NOMO-1 treated with dmso at 0.1 percent for 144 hours (cell line): ENCODE results near the gene UNC5CL.
A peak's percentile ranks its signal among the peaks of the same experiment; 100 is the strongest.

ENCODE experiments used
- DNase-seq: peaks from one replicate; lab custom pipeline; 2025; ENCODE audit not compliant: unreplicated experiment; lab: John Stamatoyannopoulos, UW

UNC5CL gene

DNA sequence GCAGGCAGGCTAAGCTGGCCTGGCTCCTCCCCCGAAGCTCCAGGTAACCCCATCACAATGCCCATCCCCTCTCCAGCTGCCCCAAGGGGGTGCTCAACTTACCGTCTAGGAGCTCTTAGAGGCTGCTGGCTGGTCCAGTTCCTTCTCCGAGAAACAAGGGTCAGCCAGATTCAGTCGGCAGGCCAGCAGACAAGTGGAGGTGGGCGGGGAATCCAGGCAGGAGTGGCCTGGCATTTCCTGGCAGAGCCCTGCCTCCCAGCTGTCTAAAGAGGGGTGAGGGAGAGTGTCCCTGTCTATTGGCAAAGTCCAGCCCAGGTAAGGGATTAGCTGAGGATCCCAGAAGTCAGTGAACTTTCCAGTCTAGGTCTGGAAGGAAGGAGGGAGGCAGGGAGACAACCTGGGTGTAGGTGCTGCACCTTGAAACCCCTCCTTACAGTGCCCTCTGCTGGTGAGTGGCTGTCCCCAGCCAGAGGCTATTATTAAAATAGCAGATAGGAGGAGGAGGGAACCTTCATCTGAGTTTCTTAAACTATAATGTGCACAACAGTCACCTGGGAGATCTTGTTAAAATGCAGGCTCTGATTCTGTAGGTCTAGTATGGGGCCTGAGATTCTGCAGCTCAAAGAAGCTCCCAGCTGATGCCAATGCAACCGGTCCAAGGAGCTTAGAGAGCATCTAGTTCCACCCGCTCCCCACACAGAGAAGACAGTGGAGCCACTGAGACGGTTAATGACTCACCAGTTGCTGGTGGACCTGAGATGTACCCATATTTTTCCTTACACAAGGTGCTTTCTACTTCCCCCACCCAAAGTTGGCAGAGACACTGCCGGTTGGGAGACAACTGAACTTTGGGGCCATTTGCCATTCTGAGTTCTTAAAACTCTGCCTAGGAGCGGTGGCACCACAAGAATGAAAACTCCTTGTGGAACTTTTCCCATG lies at the start of gene UNC5CL:
TSS of gene UNC5CL (minus strand) at position 162 of the 939 bp plus-strand sequence. CDS start 4,147 bp downstream, outside the sequence.
- DNase-seq = no peak

DNA sequence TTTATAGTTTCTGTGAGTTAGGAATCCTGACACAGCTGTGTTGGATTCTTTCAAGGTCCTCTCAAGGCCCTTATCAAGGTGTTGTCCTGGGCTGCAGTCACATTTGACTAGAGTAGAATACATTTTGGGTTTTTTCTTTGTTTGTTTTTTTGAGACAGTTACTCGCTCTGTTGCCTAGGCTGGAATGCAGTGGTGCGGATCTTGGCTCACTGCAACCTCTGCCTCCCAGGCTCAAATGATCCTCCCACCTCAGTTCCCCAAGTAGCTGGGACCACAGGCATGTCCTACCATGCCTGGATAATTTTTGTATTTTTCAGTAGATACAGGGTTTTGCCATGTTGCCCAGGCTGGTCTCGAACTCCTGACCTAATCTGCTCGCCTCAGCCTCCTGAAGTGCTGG lies 49.4 kb upstream of the UNC5CL start:
- DNase-seq = no peak

- no peak for DNase-seq
Measured at GRCh38 chr6:41085182-41085581, 46.2 kb upstream of the UNC5CL start.

- DNase-seq = no peak
Measured at GRCh38 chr6:41083072-41083471, 44.1 kb upstream of the UNC5CL start.

- DNase-seq = no peak
Measured at GRCh38 chr6:41080621-41081020, 41.6 kb upstream of the UNC5CL start.

DNA sequence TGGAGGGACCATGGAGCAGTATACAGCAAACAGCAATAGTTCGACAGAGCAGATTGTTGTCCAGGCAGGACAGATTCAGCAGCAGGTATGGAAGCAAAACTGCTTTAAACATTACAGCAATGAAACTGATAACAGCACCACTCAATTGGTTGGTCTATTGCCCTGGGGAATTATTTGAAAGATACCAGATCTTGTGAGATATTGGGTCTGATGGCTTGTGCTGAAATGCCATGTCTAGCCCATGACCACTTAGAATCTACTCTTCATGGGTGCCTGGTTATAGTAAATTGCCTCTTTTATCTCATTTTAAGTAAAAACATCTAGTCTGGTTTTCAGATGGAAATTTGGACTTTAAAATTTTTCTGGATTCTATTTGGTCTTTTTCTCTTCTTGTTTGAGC lies 40.1 kb upstream of the UNC5CL start:
- DNase-seq = no peak

DNA sequence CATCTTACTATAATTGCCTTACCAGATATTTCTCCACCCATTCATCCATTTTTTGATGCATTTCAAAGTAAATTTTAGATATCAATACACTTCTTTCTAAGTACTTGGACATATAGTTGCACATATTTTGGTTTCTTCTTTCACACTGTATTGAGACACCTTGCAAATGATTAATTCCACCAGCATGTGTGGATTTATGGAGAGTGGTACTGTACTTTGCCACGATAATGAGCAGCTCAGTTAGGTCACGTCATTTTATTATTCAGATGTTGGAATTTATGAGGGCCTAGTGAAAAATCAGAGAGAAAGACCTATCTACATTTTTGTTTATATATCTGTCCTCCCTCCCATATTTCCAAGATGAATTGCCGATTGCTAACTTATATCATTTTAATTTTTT lies 39.1 kb upstream of the UNC5CL start:
- no peak for DNase-seq

GRCh38 chr6:41077536-41077935 lies 38.5 kb upstream of the UNC5CL start:
- no peak for DNase-seq

DNA sequence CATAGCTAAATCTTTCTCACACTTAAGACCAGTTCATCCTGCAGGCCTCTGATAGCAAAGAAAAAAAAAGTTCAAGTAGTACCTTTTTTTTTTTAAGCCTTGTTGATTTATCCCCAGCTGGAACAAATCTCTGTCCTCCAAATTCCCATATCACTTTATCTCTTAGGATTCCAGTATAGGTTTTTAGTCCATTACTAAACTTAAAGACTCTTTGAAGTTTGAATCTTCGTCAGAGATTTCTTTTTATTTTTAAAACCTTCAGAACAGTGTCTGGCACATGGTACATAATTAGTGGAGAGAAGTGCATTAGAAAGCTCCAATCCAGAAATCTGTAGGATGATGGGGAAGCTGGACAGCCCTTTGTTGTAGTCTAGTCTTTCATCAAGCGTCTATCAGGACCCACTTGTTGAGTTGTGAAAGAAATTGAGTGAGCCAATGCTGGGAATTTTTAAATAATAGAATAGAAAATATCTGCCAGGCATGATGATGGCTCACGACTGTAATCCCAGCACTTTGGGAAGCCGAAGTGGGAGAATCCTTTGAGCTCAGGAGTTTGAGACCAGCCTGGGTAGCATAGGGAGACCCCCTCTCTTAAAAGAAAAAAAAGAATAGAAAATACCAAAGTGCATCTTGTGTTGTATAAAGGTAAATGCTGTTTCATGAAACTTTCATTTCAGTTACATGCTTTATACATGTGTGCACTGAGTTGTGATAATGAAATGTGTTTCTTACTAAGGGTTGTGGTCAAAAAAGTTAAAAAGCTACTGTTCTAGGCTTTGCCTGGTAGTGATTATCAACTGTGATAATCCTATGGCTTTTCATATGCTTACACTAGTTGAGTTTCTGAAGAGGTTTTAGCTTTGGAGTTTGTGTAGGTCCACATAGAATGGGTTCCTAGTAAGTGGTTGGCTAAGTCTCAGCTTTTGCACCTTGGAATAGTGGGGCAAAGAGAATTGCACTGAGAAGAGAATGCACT lies 36.9 kb upstream of the UNC5CL start:
- no peak for DNase-seq

DNA sequence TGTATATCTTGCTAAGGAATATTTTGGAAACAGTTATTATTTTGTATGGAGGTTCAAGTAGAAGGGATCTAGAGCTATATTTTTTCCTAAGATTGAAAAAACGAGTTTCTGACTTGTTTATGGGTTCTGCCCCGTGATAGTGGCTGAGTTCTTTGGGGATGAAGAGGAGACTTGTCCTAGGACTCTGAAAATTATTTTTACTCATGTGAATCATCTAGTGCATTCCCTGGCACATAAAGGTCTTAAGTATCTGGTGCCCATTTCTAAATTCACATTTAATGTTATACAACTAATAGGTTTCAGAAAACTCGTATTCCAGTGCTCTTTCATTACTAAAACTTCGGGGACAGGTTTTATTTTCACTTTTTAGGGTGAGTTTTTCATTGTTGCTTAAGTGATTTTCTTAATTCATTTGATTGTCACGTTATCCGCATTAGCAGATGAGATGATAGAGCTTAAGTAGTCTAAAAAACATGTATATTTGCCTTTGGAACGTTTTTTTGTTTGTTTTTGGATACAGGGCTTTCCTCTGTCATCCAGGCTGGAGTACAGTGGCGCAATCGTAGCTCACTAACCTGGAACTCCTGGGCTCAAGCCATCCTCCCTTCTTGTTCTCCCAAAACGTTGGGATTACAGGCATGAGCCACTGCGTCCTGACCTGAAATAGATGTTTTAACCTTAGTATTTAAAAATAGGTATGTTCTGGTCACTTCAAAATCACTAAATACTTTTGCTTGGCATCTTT lies 35.8 kb upstream of the UNC5CL start:
- no peak for DNase-seq

- DNase-seq = no peak
Measured at GRCh38 chr6:41073968-41074691, 35.1 kb upstream of the UNC5CL start.

- DNase-seq = peak; percentile 63
Measured at GRCh38 chr6:41073203-41073967, 34.4 kb upstream of the UNC5CL start.

- DNase-seq = peak; percentile 99
Measured at GRCh38 chr6:41072836-41073202, 33.8 kb upstream of the UNC5CL start, which contains the start of gene NFYA. NFYA (plus strand) TSS chr6:41072974; CDS start chr6:41079090, 6,116 bp downstream.

- peak; percentile 99 for DNase-seq
Measured at GRCh38 chr6:41071923-41072835, 33.2 kb upstream of the UNC5CL start, which contains the start of gene OARD1. OARD1 (minus strand) TSS chr6:41072356; CDS start chr6:41071634, 722 bp downstream.

- peak; percentile 89 for DNase-seq
Measured at GRCh38 chr6:41071501-41071922, 32.5 kb upstream of the UNC5CL start.

DNA sequence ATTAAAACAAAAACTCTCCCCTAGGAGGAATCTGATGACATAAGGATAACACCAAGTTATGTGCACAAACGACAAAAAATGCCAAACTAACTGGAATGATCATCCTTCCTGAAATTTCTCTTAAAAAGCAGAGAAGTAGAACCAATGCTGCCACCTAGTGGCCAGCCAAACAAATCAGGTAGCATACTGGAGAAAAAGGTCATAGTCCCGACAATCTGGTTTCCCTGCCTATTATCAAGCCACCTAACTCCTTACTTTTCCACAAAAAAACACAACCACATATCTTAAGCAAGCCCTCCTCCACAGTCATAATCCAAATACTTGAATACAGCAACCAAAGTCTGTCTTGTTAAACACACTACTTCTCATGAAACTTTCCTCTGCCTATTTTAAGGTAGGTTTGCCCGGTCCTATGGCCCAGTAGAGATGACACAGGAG lies 27.9 kb upstream of the UNC5CL start:
- peak; percentile 15 for DNase-seq

GRCh38 chr6:41065550-41066026 lies 26.6 kb upstream of the UNC5CL start:
- DNase-seq = no peak

- no peak for DNase-seq
Measured at GRCh38 chr6:41064841-41065240, 25.8 kb upstream of the UNC5CL start.
